Activated CD8-positive, alpha-beta memory T cell treated with anti-CD3 and anti-CD28 coated beads, Interleukin-2, amount 50 U/mL, for 24 hours (primary cell): ENCODE data around the gene ESYT3.
"Not testable (repeated sequence)": the region's sequence is repeated elsewhere in the genome, so short reads cannot be mapped to it uniquely, and the experiment has no call there.

Experiments used
- DNase-seq: peaks from one replicate; pipeline ENCODE4 v3.0.0-alpha.2; 2020; ENCODE audit errors: extremely low read depth

Gene ESYT3

GRCh38 chr3:138412821-138413551 is 21.4 kb upstream of the ESYT3 start:
- DNase-seq, result no peak

GRCh38 chr3:138416236-138416635 is 18.2 kb upstream of the ESYT3 start:
- DNase-seq, result not testable (repeated sequence)

- DNase-seq, result peak; percentile 23
Observed at GRCh38 chr3:138417559-138417982, 16.8 kb upstream of the ESYT3 start.

- DNase-seq, result no peak
Observed at GRCh38 chr3:138418601-138419206, 15.7 kb upstream of the ESYT3 start.

GRCh38 chr3:138423316-138423715 is 11.1 kb upstream of the ESYT3 start:
- DNase-seq, result no peak

- DNase-seq, result no peak
Observed at GRCh38 chr3:138424323-138424722, 10.1 kb upstream of the ESYT3 start.

- DNase-seq, result no peak
Observed at GRCh38 chr3:138426211-138426610, 8.2 kb upstream of the ESYT3 start.

GRCh38 chr3:138426754-138427153 is 7.7 kb upstream of the ESYT3 start:
- not testable (repeated sequence) for DNase-seq

GRCh38 chr3:138429665-138430064 is 4.8 kb upstream of the ESYT3 start:
- DNase-seq, result no peak

- DNase-seq, result no peak
Observed at GRCh38 chr3:138432576-138433240, 1.7 kb upstream of the ESYT3 start.

- no peak for DNase-seq
Observed at GRCh38 chr3:138433892-138434275, 532 bp upstream of the ESYT3 start.

GRCh38 chr3:138434875-138435772 is 708 bp downstream of the ESYT3 start:
- no peak for DNase-seq

- no peak for DNase-seq
Observed at GRCh38 chr3:138435840-138436239, 1.4 kb downstream of the ESYT3 start.

GRCh38 chr3:138437281-138437680 is 2.9 kb downstream of the ESYT3 start:
- DNase-seq, result no peak

- DNase-seq, result no peak
Observed at GRCh38 chr3:138438896-138439295, 4.5 kb downstream of the ESYT3 start.

GRCh38 chr3:138439646-138440045 is 5.2 kb downstream of the ESYT3 start:
- DNase-seq, result no peak

GRCh38 chr3:138440121-138440521 is 5.7 kb downstream of the ESYT3 start:
- DNase-seq, result no peak

GRCh38 chr3:138440596-138440995 is 6.2 kb downstream of the ESYT3 start:
- DNase-seq, result no peak

GRCh38 chr3:138441256-138441655 is 6.8 kb downstream of the ESYT3 start:
- no peak for DNase-seq

GRCh38 chr3:138441742-138442141 is 7.3 kb downstream of the ESYT3 start:
- no peak for DNase-seq

GRCh38 chr3:138442433-138442832 is 8.0 kb downstream of the ESYT3 start:
- no peak for DNase-seq

GRCh38 chr3:138443091-138443490 is 8.7 kb downstream of the ESYT3 start:
- no peak for DNase-seq
